CD4-positive, alpha-beta T cell treated with Interleukin-21 for 1 hour (primary cell): ENCODE results near the gene PDPR.
"Not testable (repeated sequence)": the region's sequence is repeated elsewhere in the genome, so short reads cannot be mapped to it uniquely, and the experiment has no call there.

ENCODE experiments used
- DNase-seq: peaks from one replicate; pipeline ENCODE4 v3.0.0-alpha.2; 2020

The PDPR gene

DNA sequence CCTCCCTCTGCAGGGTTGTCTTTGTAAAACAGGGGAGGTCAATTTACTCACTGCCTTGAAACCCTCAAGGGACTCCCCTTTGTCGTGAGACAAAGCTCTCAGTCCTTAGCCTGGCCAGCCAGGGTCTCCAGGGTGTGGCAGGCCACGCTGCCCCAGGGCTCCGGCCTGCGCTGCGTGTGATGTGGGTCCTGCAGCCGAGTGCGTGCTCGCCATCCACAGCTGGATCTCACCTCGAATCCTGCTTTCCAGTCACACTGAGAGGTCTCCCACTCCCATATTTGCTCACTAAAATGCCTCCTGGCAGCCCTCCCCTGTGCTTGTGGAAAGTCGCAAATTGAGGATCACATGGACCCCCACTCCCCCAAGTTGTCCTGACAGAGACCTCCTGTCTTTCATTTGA is 49.5 kb downstream of the PDPR start:
- no peak for DNase-seq

GRCh38 chr16:70166688-70167087 is 52.6 kb downstream of the PDPR start:
- not testable (repeated sequence) for DNase-seq

- DNase-seq, result not testable (repeated sequence)
Measured at GRCh38 chr16:70173212-70173837, 59.2 kb downstream of the PDPR start, which contains the start of gene CLEC18C. Gene CLEC18C, plus strand, starts transcription at chr16:70173787. Its CDS starts 492 bp downstream, at chr16:70174279.

DNA sequence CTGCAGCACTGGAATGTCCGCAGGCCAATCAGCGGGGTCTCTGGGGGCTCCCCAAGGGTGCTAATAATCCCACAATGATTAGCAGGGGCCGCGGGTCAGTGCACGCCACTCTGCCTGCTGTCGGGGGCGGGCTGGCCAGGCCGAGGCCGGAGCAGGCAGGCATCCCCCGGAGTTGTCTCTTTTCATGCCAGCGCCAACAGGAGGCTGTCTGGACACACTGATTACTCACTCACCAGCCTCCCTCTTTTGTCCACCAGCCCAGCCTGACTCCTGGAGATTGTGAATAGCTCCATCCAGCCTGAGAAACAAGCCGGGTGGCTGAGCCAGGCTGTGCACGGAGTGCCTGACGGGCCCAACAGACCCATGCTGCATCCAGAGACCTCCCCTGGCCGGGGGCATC is 59.8 kb downstream of the PDPR start:
- DNase-seq, result not testable (repeated sequence)

GRCh38 chr16:70174387-70174932 is 60.3 kb downstream of the PDPR start:
- not testable (repeated sequence) for DNase-seq

GRCh38 chr16:70187858-70188607 is 73.9 kb downstream of the PDPR start:
- not testable (repeated sequence) for DNase-seq

- not testable (repeated sequence) for DNase-seq
Measured at GRCh38 chr16:70188608-70188915, 74.4 kb downstream of the PDPR start.

DNA sequence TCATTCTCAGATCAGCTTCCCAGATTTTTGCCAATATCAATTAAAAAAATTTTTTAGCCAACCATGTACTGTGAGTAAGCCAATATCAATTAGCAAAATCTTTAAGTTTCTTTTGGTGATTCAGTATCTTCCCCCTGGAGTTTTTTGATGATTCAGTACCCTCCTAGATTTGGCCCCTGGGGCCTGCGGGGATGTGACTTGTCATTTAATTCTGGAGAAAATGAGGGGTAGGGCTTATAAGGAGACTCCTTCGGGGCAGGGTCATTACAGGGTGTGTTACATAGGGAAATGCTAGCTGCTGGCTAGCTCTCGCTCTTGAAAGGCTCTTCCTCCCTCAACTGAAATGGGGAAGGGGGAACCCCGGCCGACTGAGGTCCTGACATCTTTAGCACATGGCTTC is 76.4 kb downstream of the PDPR start:
- not testable (repeated sequence) for DNase-seq

DNA sequence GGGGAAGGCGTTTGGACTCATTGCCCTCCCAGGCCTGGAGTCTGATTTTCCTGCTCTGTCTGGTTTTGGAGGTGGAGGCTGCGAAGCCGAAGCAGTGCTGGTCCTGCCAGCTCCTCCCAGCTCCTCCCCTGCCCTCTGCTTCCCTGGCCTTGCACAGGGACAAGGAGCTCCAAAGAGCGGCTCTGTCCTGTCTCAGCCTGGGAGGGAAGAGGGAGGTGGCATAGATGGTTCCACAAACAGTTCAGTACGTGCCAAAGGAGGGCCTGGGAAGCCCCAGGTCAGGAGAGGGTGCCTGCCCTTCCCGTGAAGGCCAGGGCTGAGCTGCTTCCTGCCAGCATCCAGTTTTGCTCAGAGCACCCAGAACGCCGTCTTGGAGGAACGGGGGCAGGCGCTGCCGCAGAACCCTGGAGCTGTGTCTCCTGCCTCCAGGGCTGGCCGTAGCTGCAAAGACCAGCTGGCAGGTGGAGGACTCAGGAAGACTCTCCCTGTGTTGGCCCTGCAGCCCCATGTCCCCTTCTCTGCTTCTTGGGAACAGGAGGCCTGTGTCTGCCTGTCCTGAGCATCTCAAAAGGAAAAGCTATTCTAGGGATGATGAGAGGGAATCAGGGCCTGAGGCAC is 82.7 kb downstream of the PDPR start:
- DNase-seq, result not testable (repeated sequence)

DNA sequence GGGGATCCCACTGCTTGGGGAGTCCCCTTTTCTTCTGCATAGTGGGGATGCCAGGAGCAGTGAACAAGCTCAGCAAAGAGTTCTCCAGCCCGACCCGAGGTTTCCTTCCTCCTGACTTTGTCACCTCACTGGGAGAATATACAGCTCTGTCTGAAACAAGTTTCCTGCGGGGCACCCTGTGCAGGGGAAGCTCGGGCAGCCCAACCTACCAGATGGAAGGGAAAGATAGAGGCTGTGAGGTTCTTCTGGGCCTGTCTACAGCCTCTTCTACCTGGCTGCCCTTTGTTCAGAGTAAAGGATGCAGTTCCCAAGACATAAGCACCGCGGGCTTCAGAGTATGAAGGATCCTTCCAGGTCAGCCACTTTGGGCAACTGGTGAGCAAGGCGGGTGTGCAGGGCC is 83.5 kb downstream of the PDPR start:
- not testable (repeated sequence) for DNase-seq

GRCh38 chr16:70198230-70198629 is 84.1 kb downstream of the PDPR start:
- DNase-seq, result not testable (repeated sequence)

DNA sequence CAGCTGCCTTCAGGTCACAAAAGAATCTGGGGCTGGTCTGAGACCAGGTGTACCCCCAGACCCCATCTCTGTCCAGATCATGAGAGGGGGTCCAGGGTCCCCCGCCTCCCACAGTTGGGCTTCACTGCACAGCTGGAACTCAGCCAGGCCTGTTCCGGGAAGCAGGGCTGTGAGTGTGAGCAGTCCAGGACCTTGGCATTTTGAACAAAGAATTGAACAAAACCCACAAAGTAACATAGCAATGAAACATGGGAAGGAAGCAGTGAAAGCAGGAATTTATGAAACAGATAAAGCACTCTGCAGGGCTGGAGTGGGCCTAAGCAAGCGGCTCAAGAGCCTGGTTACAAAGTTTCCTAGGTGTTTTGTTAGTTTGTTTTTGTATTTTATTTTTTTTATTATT is 84.5 kb downstream of the PDPR start:
- not testable (repeated sequence) for DNase-seq

- not testable (repeated sequence) for DNase-seq
Measured at GRCh38 chr16:70199170-70199569, 85.0 kb downstream of the PDPR start.

- DNase-seq, result not testable (repeated sequence)
Measured at GRCh38 chr16:70200063-70200462, 85.9 kb downstream of the PDPR start.

DNA sequence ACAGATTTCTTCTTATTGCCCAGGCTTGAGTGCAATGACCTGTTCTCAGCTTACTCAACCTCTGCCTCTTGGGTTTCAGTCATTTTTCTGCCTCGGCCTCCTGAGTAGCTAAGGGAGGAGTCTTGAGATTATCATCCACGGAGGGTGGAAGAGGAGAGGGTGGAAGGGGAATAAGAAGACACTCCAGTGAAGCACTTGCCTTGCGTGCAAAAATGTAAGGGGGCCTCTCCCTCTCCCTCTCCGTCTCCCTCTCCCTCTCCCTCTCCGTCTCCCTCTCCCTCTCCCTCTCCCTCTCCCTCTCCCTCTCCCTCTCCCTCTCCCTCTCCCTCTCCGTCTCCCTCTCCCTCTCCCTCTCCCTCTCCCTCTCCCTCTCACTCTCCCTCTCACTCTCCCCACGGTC is 89.4 kb downstream of the PDPR start:
- not testable (repeated sequence) for DNase-seq

DNA sequence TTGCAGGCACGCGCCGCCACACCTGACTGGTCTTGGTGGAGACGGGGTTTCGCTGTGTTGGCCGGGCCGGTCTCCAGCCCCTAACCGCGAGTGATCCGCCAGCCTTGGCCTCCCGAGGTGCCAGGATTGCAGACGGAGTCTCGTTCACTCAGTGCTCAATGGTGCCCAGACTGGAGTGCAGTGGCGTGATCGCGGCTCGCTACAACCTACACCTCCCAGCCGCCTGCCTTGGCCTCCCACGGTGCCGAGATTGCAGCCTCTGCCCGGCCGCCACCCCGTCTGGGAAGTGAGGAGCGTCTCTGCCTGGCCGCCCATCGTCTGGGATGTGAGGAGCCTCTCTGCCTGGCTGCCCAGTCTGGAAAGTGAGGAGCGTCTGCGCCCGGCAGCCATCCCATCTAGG is 89.9 kb downstream of the PDPR start:
- DNase-seq, result not testable (repeated sequence)

DNA sequence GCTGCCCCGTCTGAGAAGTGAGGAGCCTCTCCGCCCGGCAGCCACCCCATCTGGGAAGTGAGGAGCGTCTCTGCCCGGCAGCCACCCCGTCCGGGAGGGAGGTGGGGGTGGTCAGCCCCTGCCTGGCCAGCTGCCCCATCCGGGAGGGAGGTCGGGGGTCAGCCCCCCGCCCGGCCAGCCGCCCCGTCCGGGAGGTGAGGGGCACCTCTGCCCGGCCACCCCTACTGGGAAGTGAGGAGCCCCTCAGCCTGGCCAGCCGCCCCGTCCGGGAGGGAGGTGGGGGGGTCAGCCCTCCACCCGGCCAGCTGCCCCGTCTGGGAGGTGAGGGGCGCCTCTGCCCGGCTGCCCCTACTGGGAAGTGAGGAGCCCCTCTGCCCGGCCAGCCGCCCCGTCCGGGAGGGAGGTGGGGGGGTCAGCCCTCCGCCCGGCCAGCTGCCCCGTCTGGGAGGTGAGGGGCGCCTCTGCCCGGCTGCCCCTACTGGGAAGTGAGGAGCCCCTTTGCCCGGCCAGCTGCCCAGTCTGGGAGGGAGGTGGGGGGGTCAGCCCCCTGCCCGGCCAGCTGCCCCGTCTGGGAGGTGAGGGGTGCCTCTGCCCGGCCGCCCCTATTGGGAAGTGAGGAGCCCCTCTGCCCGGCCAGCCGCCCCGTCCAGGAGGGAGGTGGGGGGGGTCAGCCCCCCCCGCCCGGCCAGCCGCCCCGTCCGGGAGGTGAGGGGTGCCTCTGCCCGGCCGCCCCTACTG is 90.7 kb downstream of the PDPR start:
- not testable (repeated sequence) for DNase-seq

GRCh38 chr16:70206382-70206781 is 92.2 kb downstream of the PDPR start:
- DNase-seq, result not testable (repeated sequence)
